ENCODE measurements around the gene RPL7A.

GRCh38 chr9:133333566-133333965 lies 14.5 kb upstream of the RPL7A start:
- TF ChIP-seq POLR2A (IDR thresholded peaks at IDR 0.05) (no peak), CTCF (IDR thresholded peaks at IDR 0.05) (no peak)
